ENCODE results near the gene GSN.

GSN gene

GRCh38 chr9:121225240-121225639 lies 42.7 kb upstream of the GSN start:
- TF ChIP-seq CTCF (IDR thresholded peaks at IDR 0.05; ENCODE audit: extremely low read depth, missing control alignments): no peak
- DNase-seq (ENCODE audit: low spot score): no peak

GRCh38 chr9:121226175-121226574 lies 41.8 kb upstream of the GSN start:
- TF ChIP-seq CTCF (IDR thresholded peaks at IDR 0.05; ENCODE audit: extremely low read depth, missing control alignments): no peak
- no peak for DNase-seq (ENCODE audit: low spot score)

- TF ChIP-seq CTCF (IDR thresholded peaks at IDR 0.05; ENCODE audit: extremely low read depth, missing control alignments): no peak
- no peak for DNase-seq (ENCODE audit: low spot score)
These were observed 40.1 kb upstream of the GSN start for GRCh38 chr9:121227862-121228261.

- DNase-seq (ENCODE audit: low spot score): no peak
- TF ChIP-seq CTCF (IDR thresholded peaks at IDR 0.05; ENCODE audit: extremely low read depth, missing control alignments): no peak
These were observed 37.7 kb upstream of the GSN start for GRCh38 chr9:121230256-121230655.

- no peak for DNase-seq (ENCODE audit: low spot score)
- TF ChIP-seq CTCF (IDR thresholded peaks at IDR 0.05; ENCODE audit: extremely low read depth, missing control alignments): no peak
These were observed 35.7 kb upstream of the GSN start for GRCh38 chr9:121232251-121232650.

GRCh38 chr9:121233906-121234831 lies 33.8 kb upstream of the GSN start:
- no peak for DNase-seq (ENCODE audit: low spot score)
- TF ChIP-seq CTCF (IDR thresholded peaks at IDR 0.05; ENCODE audit: extremely low read depth, missing control alignments): no peak

- no peak for DNase-seq (ENCODE audit: low spot score)
- TF ChIP-seq CTCF (IDR thresholded peaks at IDR 0.05; ENCODE audit: extremely low read depth, missing control alignments): no peak
These were observed 33.2 kb upstream of the GSN start for GRCh38 chr9:121234832-121235161.
